Left renal pelvis (tissue), 4 donors: Measurements from ENCODE around the gene EYS. TPM values are rescaled to one million over a fixed set of nuclear protein-coding genes. Genes with fewer than 3 reads are reported as not detected.
"Not testable (repeated sequence)": the region's sequence is repeated elsewhere in the genome, so short reads cannot be mapped to it uniquely, and the experiment has no call there.

ENCODE experiments used
- DNase-seq, 4 donors: peaks; one replicate each; pipeline ENCODE4 v3.0.0-alpha.2; 2013; ENCODE audit warnings: low read depth in 4 of 4, low spot score in 3 of 4
- polyA plus RNA-seq, 4 donors: library from polyadenylated mRNA; unstranded; fragments of 120-200 nt; gene quantifications; one replicate each; pipeline ENCODE4 v1.2.1, GENCODE V29; 2013; ENCODE audit not compliant: insufficient read length in 4 of 4

EYS gene
- polyA plus RNA-seq, 4 donors = 0.66 to 1.1 (median 0.72) TPM

DNA sequence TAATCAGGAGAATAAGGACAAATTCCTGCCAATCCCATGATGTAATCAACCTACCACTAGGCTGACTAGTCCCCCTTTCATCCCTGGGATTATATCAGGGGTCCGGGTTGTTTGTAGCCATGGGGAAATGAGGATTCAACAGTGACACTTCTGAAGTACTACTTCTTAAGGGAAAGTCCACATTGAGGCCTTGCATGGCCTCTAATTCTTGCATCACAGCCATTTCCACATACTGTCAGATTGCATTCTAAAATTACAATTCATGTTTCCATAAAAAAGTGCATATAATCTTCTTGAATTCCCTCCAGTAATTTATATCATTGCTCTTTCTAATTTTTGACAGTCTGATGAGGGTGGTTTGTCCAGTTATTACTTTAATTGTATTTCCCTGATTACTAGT is 1887.2 kb downstream of the EYS start:
- DNase-seq = no peak

DNA sequence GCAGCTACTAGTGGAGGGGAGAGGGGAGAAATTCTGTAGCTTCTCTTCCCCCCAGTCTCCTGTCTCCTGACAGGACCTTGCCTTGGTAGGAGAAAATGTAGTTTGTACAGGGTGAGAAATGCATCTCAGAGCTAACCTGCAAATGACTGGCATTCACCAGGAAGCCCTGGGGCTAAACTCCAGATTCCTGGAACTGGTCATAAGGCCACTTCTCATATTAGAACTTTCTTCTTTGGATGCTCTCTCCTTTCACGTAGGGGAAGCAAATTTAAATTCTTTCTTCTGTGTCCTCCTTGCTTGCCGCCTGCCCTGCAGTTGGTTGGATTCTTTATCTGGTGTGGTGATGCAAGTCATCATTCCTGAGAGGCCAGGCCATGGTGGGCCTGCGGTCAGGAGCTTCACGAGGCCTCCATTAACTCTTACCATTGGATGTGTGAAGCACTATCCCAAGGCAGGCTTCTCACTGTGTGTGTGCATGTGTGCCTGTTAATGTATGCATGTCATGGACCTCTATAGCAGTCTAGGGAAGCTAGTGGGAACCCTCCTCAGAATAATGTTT is 1889.5 kb downstream of the EYS start:
- DNase-seq = no peak

DNA sequence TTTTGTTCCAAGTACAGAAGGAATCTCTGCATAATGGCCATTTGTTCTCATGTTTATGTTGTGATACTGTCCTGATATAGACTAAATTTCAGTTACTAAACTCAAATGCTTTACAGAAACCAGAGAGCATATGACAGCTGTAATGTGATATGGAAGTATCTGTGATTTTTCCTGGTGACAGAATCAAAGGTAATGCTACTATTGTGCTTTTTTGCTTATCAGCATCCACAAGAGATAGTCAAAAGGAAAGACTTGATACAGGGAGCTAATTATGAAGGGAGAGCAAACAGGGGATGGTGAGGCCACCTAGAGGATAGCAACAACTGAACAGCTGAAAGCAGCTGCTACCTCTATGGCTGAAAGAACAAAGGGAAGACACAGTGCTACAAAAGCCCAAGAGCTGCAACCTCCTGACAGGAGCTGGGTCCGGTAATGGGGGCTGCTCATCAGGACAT is 1890.0 kb downstream of the EYS start:
- no peak for DNase-seq

DNA sequence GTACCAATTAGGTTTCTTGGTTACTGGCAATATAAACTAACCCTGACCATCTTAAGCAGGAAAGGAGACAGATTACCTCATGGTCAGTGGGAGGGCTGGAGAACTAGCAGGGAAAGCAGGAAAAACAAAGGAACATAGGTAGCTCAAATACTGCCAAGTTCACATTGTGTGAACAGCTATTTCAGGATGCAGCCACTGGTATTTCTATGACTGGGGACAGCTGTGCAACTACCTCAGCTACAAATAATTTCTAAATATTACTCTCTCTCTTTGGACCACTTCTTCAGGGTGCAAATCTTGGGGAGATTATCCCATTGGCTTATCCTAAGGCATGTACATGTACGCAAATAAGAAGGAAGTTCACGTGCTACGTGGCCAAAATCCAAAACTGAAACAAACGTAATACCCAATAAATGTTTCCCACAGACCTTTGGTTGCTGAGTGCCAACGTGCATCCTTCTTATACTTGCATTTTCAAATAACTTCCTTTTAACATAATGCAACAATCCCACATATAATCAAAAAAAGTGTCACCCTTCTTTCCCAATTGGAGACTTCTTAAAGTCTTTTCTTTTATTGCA is 1890.5 kb downstream of the EYS start:
- DNase-seq = no peak

DNA sequence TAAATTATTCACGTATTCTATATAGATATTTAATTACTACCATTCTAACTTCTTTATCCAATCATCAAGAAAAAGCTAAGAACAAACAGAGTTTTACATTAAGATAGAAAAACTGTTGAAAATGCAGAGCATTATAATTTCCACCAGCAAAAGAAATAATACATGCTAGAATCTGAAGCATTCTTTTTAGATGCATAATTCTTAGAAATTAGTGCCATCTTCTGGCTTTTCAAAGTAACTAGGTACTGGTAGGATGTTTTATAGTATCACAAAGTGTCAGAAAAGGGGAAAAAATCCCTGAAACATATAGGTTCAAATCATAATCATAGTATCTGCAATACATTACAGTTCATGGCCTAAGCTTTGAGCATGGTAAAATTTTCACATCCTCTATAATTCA is 1892.6 kb downstream of the EYS start:
- no peak for DNase-seq

DNA sequence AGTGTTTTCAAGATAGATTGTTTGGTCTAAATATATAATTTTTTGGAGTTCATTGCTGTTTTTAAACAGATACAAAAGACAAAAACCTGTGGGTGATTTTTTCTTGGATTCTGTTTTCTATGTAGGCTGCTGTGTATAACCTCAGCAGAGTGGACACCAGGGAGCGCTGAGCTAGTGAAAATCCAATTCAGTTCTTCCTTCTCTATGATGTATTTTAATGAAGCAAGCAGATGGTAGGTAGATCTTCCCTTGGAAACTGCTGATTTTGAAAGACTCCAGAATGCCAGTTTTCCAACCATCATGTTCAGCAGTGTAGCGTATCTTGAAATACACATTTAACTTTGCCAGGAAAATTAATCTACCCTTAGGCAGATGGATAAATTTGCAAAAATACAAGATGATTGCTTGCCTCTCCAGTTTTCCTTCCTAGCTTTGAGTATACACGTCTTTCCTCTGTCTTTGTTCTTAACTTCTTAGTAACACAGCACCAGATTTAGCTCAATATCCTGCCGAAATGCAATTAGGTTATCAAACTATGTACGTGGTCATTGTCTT is 1893.4 kb downstream of the EYS start:
- no peak for DNase-seq

DNA sequence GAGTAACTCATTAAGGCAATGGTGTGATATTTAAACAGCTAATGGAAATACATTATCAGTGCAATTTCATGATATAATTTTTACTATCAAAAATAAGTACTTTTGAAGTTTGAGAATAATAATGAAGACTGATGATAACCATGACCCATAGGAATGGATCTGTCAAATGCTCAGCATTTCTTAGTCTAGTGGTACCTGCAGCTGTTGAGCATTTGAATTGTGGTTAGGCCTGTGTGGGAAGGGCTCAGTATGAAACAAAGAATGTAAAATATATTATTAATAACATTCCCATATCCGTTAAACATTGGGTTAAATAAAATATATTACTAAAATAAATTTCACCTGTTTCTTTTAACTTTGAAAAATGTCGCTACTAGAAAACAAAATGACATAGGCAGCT is 1898.5 kb downstream of the EYS start:
- no peak for DNase-seq

DNA sequence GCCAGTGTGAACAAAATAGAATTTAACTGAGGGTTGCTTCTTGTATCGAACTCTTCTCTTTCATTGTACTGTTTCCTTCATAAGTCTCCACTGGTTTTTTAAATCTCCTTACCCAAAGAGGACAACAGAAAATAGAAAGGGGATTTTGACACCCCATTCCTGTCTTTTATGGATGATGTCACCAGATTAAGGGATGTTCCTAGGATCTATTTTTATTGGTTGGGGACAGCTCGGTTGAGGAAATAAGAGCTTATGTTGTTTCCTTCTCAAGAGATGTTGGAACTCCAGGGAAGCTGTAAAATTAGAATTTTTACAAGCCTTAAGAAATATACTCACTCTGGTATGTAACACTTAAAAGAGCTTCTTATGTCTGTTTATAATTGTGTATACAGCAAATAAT is 1900.0 kb downstream of the EYS start:
- no peak for DNase-seq

DNA sequence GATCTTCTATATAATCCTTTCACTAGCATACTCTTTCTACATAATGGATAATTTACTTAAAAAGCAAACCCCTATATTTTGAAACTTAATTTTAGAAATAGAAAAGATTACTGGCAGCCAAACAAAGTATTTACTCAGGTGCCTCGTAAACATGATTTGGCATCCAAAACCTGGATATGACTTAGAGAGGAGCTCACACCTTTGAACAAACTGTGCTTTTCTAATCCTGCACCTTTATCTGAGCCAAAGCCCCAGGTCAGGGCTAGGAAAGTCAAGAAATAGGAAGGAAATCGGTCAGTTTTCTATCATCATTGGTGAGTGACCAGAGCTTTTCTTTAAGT is 1900.5 kb downstream of the EYS start:
- no peak for DNase-seq

DNA sequence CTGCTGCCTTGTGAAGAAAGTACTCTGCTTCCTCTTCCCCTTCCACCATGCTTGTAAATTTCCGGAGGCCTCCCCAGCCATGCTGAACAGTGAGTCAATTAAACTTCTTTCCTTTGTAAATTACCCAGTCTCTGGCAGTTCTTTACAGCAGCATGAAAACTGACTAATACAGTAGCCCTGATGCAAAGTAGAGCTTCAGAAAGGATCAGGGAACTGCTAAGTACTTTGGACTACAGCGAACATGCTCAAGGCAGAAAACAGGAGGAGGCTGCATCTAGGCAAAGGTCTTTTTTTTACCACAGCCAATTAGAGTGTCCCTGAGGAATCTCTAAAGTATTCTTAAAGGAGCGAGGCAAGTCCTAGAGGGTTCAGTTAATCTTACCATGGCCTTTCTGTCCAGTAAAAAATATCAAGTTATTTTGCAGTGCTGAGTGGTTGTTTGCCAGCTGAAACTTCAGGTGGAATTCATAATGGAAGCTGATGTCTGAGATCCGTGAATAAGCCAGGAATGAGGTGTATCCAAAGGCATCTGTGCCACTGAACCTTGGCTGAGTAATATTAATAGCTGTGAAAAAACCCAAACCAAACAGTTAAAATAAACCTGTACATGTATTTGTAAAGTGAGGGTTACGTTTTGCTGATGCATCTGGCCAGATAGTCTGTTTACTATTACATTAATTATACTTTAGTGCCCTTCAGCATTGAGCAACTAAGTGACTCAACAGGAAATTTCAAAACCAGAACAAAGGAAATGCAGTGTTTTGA is 1901.0 kb downstream of the EYS start:
- DNase-seq = no peak

DNA sequence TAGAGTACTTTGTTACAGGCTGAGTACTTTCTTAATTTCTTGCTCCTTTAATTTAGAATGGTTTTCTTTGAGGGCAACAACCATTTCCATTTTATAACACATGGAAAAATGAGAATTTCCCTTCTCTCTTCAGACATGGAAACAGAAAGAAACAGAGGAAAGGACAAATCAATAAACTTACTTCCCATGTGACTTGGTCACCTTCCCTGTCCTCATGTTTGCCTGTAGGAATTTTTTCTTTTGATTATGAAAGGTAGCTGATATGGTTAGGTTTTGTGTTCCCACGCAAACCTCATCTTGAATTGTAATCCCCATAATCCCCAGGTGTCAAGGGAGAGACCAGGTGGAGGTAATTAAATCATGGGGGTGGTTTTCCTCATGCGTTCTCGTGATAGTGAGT is 1901.7 kb downstream of the EYS start:
- no peak for DNase-seq

DNA sequence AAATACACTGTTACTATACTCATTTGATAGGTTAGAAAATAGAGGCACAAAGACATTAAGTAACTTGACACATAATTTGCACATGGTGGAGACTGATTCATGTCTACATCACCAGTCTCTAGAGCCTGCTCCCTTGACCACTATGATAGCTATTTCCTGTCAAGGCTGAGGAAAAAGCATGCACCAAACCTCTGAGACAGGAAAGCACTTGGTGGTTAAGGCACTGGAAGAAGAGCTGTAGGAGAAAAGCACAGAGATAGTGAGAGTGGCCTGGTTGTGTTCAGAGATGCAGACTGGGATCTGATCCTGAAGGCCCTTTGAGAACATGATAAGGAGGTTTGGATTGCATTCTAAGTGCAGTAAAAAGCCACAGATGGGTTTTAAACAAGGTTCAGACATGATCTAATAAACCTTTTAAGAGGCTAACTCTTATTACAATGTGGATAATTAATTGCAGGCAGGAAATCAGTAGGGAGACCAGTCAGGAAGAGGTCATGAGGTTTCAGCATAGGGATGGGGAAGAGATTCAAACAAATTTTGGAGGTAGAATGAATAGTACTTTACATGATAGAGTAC is 1902.6 kb downstream of the EYS start:
- DNase-seq = no peak

DNA sequence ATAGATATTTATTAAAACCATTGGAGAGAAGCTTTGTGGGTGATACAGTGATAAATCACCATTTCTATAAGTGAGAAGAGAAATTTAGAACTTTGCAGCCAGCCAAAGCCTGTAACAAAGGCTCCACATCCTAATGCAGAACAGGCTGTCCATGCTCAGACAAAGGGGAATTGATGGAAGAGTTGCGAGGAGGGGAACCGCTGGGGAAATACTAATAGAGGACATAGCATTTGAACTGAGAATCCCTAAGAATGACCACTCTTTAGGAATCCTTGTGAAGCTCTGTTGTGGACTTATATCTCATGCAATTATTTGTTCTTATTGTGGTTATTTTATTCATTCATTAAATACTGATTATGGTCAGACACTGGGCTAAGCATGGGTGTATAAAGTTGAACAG is 1903.7 kb downstream of the EYS start:
- no peak for DNase-seq

DNA sequence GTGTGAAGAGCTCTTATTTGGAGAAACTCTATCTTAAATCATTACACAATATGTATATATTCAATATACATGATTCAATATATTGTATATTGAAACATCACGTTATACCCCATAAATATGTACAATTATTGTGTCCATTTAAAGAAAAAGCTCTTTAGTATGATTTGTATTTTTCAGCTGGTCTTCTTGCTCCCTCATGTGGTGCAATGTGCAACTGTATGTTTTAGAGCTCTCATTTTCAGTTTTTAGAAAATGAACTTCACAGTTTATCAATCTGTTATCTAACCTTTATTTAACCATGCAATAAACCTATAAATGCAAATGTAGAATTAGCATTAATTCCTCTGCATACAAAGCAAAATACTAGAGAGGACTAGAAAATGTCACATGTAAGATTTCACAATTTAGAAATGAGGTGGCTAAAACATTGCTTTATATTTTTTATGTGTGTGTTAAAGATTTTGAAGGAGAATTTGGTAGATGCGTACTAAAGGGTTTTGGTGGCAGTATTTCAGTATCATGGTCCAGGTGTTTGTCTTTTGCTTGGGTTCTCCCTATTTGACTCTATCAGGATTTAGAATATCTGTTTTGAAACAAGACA is 1904.3 kb downstream of the EYS start:
- no peak for DNase-seq

DNA sequence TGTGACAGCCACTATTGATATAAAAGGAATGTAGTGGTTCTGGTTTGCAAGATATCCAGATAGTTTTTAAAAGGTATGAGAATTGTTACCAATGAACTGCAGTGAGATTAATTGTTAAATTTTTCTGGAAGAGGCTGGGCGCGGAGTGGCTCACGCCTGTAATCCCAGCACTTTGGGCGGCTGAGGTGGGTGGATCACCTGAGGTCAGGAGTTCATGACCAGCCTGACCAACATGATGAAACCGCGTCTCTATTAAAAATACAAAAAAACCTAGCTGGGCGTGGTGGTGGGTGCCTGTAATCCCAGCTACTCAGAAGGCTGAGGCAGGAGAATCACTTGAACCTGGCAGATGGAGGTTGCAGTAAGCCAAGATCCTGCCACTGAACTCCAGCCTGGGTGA is 1906.6 kb downstream of the EYS start:
- not testable (repeated sequence) for DNase-seq

DNA sequence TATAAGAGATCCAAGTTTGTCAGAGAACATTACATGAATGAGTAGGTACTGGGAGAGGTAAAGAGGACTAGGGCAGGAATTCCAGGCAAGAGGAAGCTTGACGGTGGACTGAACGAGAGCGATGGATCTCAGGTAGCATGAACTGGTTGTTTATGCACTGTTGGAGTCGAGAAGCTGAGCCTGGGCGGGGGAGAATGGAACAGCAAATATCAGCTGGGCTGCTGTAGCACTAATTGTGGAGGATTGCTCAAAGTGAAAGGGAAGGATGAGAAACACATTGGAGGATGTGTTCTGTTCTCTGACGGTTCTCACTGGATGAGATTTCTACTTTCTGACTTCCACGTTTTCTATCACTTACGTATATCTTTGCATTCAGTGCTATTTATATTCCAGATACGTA is 1907.2 kb downstream of the EYS start:
- no peak for DNase-seq

DNA sequence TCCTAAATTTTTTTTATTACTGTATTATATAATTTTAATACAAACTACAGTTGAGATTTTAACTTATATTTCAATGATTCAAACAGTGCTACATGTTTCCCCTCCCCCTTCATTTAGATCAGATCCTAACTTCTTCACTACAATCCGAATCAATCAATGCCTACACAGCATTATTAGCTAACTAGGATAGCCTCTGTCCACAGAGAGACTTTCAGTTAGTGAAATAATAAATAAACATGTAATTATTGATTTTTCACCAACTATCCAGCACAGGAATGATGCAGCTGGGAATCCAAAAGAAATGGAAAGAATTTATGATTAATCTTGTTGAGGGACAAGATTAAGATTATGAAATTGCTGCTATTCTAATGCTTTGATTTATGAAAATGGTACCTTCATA is 1907.7 kb downstream of the EYS start:
- DNase-seq = no peak

DNA sequence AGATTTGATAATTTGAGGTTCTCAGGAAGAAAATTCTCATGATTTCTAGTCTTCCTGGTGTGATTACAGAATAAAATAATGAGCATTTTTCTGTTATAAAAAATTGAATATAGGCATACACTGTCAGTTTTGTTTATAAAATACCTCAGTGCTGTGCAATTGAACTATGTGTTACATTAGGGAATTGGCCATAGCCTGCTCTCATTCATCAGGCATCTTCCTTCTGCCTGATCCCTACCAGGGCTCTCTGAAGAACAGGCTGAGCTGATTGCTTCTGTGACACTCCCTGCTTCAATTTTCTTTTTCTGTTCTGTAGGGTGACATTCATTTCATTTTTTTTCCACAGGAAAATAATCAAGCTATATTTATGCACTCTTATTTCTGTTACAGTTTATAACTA is 1908.6 kb downstream of the EYS start:
- no peak for DNase-seq

DNA sequence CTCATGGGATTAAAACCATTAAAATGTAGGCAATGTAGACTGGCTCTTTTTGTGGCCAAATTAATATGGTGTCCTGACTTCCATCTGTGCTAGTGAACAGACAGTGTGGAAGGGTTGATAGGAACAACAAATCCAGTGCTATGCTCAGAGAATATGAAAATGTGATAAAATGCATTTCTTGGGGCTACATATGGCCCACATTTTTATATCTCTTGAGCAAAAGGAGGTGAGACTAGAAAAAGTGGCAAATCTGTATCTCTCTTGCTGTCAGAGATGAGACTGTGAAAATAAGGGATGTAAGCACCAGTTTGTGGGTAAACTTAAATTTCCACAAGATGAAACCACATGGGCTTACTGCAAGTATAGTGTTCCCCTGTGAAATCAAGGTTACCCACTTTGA is 1909.3 kb downstream of the EYS start:
- no peak for DNase-seq

DNA sequence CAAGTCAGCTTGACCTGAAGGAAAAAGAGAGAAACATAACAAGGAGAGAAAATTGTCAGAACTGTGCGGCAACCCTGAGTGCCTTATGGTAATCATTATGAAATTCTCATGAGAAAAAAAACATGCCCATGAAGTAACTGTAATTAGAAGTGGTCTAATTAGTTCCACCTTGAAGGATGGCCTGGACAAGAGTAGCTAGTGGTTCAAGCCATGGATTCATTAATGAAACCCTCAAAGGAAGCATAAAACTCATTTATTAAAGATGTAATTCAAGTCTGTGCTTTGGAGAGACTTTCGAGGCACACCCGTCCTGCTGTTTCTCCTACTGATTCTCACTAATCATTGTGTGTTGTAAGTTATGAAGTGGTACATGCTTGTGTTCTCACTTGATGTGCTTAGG is 1911.2 kb downstream of the EYS start:
- DNase-seq = no peak

DNA sequence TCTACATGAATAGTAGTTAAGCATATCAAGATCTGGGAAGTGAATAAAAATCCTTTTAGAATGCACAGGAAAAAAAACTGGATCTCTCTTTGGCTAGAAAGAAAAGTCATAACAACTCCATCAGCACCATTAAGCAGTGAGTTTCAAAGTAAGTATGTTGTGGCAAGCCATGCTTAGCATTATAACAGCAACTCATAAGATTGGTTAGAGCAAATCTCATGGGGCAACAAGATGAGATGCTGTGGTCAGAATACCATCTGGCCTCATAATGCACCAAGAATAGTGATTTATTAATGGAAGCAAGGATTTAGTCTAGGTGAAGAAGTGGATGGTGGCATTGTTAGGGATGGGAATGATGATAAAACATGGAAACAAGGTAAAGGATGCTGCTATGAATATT is 1912.0 kb downstream of the EYS start:
- DNase-seq = no peak
